Glutamatergic neuron (in vitro differentiated cells): ENCODE data around the gene PFDN1. TPM values are rescaled to one million over a fixed set of nuclear protein-coding genes. Genes with fewer than 3 reads are reported as not detected.
"Not testable (repeated sequence)": the region's sequence is repeated elsewhere in the genome, so short reads cannot be mapped to it uniquely, and the experiment has no call there.

ENCODE experiments used
- DNase-seq: peaks from one replicate; pipeline ENCODE4 v3.0.0; 2022
- H3K27ac Mint-ChIP-seq: one replicate; pipeline ENCODE4 v1.8.0; 2020; ENCODE audit warnings: mild to moderate bottlenecking, mixed read lengths, inconsistent platforms; ENCODE audit not compliant: unreplicated experiment
- H3K27me3 Mint-ChIP-seq: one replicate; pipeline ENCODE4 v1.8.0; 2020; ENCODE audit warnings: mild to moderate bottlenecking, moderate library complexity, mixed read lengths, inconsistent platforms; ENCODE audit not compliant: unreplicated experiment
- H3K36me3 Mint-ChIP-seq: one replicate; pipeline ENCODE4 v1.8.0; 2020; ENCODE audit warnings: mild to moderate bottlenecking, mixed read lengths, inconsistent platforms; ENCODE audit not compliant: unreplicated experiment
- H3K4me1 Mint-ChIP-seq: one replicate; pipeline ENCODE4 v1.8.0; 2020; ENCODE audit warnings: mild to moderate bottlenecking, low read depth, mixed read lengths, inconsistent platforms; ENCODE audit not compliant: unreplicated experiment
- H3K4me3 Mint-ChIP-seq: one replicate; pipeline ENCODE4 v1.8.0; 2020; ENCODE audit warnings: mild to moderate bottlenecking, mixed read lengths, inconsistent platforms; ENCODE audit not compliant: unreplicated experiment
- H3K9me3 Mint-ChIP-seq: one replicate; pipeline ENCODE4 v1.8.0; 2020; ENCODE audit warnings: mild to moderate bottlenecking, moderate library complexity, mixed read lengths, inconsistent platforms; ENCODE audit not compliant: unreplicated experiment
- CTCF ChIP-seq: fragments of 200-600 bp; sonication (generic); IDR thresholded peaks from one replicate; pipeline ENCODE4 v1.5.0; 2021; ENCODE audit not compliant: partially characterized antibody, unreplicated experiment
- total RNA-seq: library from RNA; stranded (reverse); fragmentation: NEBNext Ultra II Directional; extraction: Animal tissue kit (Norgen Biotek cat#: 25700); gene quantifications from one replicate; pipeline ENCODE4 v1.2.1, GENCODE V29; 2021; ENCODE audit not compliant: unreplicated experiment

The PFDN1 gene
- total RNA-seq, 1 donor from 2014 or later: 67.7 TPM

- DNase-seq: no peak
- H3K9me3 Mint-ChIP-seq: peaks cover 2% of the 10 kb centered on the region
- H3K27ac Mint-ChIP-seq: no peak overlapping the region
- no peak for TF ChIP-seq CTCF
- H3K36me3 Mint-ChIP-seq: no peaks in the 10 kb centered on the region
- peaks cover 11% of the 10 kb centered on the region for H3K27me3 Mint-ChIP-seq
- H3K4me1 Mint-ChIP-seq: peaks cover 11% of the 10 kb centered on the region
- H3K4me3 Mint-ChIP-seq: peak overlapping the region; percentile 79
Observed at GRCh38 chr5:140347360-140347759, 44.5 kb upstream of the PFDN1 start.

GRCh38 chr5:140346348-140347221 lies 43.7 kb upstream of the PFDN1 start, which contains the start of gene HBEGF:
Gene HBEGF (minus strand): TSS chr5:140346603. CDS start chr5:140346328, 275 bp downstream.
- Mint-ChIP-seq H3K27ac (peak within 1 kb of the TSS; percentile 71), H3K4me3 (peak within 1 kb of the TSS; percentile 84), H3K9me3 (peaks cover 2% of the 10 kb centered on the region), H3K27me3 (peaks cover 11% of the 10 kb centered on the region), H3K4me1 (peaks cover 16% of the 10 kb centered on the region), H3K36me3 (no peaks in the 10 kb centered on the region)
- DNase-seq: peak; percentile 81
- TF ChIP-seq CTCF: peak; percentile 74

- Mint-ChIP-seq H3K4me3 (peak overlapping the region; percentile 84), H3K4me1 (peaks cover 16% of the 10 kb centered on the region), H3K27ac (no peak overlapping the region), H3K27me3 (peaks cover 11% of the 10 kb centered on the region), H3K9me3 (peaks cover 2% of the 10 kb centered on the region), H3K36me3 (no peaks in the 10 kb centered on the region)
- no peak for TF ChIP-seq CTCF
- DNase-seq: peak; percentile 55
Observed at GRCh38 chr5:140345919-140346347, 43.0 kb upstream of the PFDN1 start.

- H3K4me1 Mint-ChIP-seq: peaks cover 16% of the 10 kb centered on the region
- peaks cover 2% of the 10 kb centered on the region for H3K9me3 Mint-ChIP-seq
- H3K27me3 Mint-ChIP-seq: peaks cover 11% of the 10 kb centered on the region
- H3K27ac Mint-ChIP-seq: no peak overlapping the region
- DNase-seq: no peak
- no peaks in the 10 kb centered on the region for H3K36me3 Mint-ChIP-seq
- no peak for TF ChIP-seq CTCF
- H3K4me3 Mint-ChIP-seq: no peak overlapping the region
Observed at GRCh38 chr5:140344683-140345423, 42.0 kb upstream of the PFDN1 start.

- not testable (repeated sequence) for H3K9me3 Mint-ChIP-seq, H3K27ac Mint-ChIP-seq
- peaks cover 16% of the 10 kb centered on the region for H3K4me1 Mint-ChIP-seq
Observed at GRCh38 chr5:140343849-140344248, 40.9 kb upstream of the PFDN1 start.

More at GRCh38 chr5:140343849-140344248, 40.9 kb upstream of the PFDN1 start:
- not testable (repeated sequence) for H3K4me3 Mint-ChIP-seq, DNase-seq, H3K36me3 Mint-ChIP-seq
- H3K27me3 Mint-ChIP-seq: peaks cover 10% of the 10 kb centered on the region
